NCI-H2227 (cell line): ENCODE measurements around the gene KRTAP12-1.

Source experiments
- DNase-seq: peaks from one replicate; lab custom pipeline; 2025; ENCODE audit not compliant: unreplicated experiment; lab: John Stamatoyannopoulos, UW

The KRTAP12-1 gene

GRCh38 chr21:44711327-44712202, 29.6 kb upstream of the KRTAP12-1 start, which contains the start of gene TSPEAR:
Gene TSPEAR (minus strand): TSS chr21:44711572. CDS start chr21:44711514, 58 bp downstream.
- DNase-seq: peak; percentile 24

GRCh38 chr21:44710756-44711326, 28.9 kb upstream of the KRTAP12-1 start:
- DNase-seq: no peak

- no peak for DNase-seq
Measured at GRCh38 chr21:44710294-44710665, 28.3 kb upstream of the KRTAP12-1 start.

DNA sequence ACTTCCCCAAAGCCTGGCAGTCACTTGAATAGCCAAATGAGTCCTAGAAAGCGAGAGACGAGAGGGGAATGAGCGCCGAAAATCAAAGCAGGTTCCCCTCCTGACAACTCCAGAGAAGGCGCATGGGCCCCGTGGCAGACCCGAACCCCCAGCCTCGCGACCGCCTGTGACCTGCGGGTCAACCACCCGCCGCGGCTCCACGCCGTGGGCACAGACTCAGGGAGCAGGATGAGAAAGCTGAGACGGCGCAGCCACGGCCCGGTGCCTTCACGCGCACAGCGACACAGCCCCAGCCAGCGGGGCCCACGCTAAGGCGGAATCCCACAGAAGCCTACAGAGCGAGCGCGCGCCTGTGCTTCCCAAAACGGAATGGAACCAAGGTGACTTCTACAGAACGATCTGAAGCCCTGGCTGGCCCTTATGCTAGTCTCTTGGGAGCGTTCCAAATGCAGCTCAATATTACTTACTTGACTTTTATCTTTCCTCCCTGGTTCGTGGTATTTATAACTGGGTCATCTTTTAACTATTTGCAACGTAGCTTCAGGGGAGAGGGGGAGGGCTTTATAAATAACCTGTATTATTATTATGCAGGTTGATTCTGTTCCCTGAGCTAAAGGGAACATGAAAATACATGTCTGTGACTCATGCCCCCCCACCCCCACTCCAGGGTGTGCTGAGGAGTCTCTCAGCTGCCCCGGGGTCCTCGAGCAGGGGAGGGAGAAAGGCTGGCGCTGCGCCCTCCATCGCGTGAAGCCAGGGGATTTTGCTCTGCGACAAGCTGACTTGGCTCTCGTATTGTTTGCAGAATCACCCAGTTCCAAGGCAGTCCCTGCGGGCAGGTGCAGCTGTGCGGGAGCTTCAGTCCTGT, 27.7 kb upstream of the KRTAP12-1 start:
- DNase-seq: no peak

DNA sequence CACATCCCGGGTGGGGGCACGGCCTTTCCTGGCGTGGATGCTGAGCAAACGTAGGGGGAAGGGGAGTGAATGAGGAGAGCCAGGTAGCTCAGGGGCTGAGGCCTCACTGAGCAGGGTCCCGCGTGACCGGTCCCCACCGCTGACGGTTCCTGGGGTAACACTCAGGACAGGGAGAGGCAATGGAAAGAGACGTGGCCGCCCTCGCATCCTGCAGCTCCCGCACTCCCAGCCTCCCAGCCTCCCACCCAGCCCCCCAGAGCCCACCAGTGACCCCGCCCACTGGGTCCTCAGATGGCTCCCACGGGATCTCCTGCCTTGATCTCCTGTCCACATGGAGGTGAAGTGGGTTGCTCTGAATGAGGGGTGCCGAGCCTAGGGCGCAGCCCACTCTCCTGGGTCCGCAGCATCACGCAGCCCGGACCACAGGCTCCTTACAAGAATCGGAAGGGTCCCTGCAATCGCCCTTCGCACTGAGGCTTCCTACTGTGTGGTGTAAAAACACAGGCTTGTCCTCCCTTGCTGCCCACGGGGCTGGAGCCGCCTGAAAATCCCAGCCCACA, 27.0 kb upstream of the KRTAP12-1 start:
- no peak for DNase-seq

GRCh38 chr21:44708213-44708865, 26.4 kb upstream of the KRTAP12-1 start:
- DNase-seq: no peak

DNA sequence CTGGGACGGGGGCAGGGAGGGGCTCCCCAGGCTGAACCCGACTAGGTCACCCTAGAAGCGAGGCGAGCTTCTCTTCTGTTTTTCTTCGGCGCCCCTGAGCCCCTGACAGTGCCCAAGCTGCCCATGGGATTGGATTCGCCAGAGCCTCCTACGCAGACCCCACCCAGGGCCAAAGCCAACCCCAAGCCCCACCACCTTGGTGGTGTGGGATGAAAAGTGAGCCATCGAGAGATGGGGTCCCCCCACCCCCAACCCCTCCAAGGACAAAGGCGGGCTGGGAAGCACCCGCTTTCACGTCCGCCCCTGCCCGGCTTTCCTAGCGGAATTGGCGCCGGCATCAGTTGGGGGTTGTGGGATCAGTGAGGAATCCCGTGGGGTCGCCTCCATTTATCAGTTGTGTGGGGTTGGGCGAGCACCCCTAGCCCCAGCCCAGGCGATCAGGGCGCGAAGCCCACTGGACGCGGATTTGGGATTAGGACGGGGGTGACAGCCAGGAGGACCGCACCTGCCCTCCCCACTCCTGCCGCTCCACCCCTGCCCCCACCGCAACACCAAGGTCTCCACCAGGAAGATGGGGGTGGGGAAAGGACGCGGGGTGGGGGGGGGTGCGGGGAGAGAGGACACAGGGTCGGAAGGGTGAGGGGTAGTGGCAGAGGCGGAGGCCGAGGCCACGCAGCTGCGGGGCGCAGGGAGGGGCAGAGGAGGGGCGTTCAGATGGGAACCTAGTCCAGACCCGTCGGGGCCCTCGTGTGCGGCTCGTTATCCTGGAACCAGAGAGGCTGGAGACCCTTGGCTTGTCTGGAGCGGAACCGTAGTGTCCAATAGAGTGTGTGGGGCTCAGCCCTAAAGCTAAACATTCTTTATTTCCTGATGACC, 25.0 kb upstream of the KRTAP12-1 start:
- no peak for DNase-seq

DNA sequence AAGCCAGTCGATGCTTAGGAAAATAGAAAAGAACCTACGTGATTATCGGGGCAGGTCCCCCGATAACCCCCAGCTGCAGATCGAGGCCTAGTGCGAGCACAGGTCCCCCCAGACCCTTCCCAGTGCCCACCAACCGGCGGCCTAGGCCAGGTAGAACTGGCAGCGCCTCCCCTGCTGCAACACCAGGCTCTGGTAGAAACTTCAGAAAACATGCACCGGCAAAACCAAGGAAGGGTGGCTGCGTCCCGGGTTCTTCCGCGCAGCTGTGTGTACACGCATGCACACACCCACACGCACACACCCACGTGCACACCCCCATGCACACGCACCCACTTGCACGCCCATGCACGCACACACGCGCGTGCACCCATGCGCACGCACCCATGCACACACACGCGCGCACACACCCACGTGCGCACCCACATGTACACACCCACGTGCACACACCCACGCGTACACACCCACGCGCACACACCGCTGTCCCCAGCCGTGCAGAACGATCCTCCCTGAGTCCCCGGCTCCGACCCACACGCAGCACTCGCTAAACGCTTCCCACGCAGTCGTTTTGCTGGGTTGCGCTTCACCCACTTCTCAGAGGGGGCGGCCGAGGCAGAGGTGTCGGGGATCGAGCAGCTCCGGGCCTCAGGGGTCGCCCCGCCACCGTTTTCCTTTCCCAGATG, 24.2 kb upstream of the KRTAP12-1 start:
- no peak for DNase-seq

DNA sequence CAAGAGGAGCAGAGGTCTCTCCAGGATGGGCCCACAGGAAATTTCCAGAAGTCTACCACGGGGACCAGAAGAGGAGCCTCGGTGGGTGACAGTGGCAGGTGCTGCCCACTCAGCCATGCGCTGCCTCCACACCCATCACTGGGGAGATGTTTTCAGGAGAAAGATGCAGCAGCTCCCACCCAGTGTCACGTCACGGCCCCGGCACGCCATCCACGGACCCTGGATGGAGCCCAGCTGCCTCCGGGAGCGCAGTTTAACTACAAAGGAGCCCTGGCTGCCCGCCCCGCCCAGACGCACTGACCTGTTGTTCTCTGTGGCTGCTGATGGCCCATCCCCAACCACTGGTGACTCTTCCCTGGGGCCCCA, 22.7 kb upstream of the KRTAP12-1 start:
- DNase-seq: no peak

GRCh38 chr21:44703731-44704635, 22.0 kb upstream of the KRTAP12-1 start:
- DNase-seq: no peak

GRCh38 chr21:44702973-44703730, 21.2 kb upstream of the KRTAP12-1 start:
- no peak for DNase-seq

DNA sequence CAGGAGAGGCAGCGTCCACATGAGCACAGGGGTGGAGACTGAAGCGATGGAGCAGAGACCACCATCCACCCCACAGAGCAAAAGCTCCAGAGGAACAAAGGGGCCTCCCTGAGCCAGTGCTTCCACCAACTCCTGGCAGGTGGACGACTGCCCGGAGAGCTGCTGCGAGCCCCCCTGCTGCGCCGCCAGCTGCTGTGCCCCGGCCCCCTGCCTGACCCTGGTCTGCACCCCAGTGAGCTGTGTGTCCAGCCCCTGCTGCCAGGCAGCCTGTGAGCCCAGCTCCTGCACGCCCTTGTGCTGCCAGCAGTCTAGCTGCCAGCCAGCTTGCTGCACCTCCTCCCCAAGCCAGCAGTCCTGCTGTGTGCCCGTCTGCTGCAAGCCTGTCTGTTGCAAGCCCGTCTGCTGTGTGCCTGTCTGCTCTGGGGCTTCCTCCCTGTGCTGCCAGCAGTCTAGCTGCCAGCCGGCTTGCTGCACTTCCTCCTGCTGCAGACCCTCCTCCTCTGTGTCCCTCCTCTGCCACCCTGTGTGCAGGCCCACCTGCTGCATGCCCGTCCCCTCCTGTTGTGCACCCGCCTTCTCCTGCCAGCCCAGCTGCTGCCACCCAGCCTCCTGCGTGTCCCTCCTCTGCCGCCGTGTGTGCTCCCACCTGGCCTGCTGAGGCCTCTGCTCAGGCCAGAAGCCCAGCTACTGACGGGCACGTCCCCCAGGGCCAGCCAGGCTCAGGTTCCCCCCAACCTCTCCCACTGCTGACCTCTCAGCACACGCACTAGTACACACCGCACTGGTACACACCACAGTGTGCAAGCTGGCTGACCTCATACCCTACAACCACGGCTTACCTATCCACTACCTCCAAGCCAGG, 20.4 kb upstream of the KRTAP12-1 start:
- no peak for DNase-seq

GRCh38 chr21:44701541-44701940, 19.6 kb upstream of the KRTAP12-1 start:
- DNase-seq: no peak

- DNase-seq: no peak
Measured at GRCh38 chr21:44701023-44701400, 19.0 kb upstream of the KRTAP12-1 start.

DNA sequence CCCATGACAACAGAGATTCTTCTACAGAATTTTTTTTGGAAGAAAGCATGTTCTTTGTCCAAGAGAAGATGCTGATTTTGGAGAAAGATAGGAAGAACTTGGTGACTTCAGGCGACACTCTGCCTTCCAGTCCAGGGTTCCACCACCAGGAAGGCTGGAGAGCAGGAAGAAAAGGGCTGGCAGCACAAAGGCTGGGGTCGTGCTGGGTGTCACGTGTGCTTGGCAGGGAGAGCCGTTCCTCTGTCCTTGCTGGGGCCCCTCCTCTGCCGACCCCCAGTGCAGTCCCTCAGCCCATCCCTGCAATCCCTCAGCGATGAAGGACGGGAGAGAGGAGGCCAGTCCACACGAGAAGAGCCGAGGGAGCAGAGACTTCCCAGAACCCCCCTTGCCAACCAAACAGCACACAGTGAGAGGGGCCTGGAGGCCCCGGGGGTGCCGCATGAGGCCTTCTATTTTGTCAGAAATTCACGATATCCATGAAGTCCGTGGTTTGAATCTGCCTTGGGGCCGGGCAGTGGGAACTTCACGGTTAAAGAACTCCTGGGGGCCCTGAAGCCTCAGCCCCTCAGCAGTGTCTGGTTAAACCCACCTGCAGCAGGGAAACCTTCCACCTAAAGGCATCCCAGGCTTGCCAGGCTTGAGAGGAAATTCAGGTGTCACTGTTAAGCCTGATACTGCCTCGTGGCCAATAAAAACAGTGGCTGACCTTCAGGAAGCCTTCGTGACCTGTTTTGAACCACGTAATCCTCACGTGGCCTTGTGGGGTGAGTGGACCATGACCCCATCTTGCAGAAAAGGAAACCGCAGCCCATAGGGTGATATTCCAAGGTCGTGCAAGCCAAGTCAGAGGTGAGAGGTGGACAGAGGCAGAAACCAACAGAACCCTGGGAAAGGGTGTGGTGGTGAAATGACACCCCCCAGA, 18.4 kb upstream of the KRTAP12-1 start:
- DNase-seq: no peak
